GM21526 (cell line): ENCODE results near the gene OPN4.
A peak's percentile ranks its signal among the peaks of the same experiment; 100 is the strongest.

Experiments used
- ATAC-seq: cut with Tn5 transposase; IDR thresholded peaks from one replicate; pipeline ENCODE4 v1.9.1; 2021; ENCODE audit warnings: moderate library complexity; ENCODE audit not compliant: unreplicated experiment, low FRiP score

Gene OPN4

DNA sequence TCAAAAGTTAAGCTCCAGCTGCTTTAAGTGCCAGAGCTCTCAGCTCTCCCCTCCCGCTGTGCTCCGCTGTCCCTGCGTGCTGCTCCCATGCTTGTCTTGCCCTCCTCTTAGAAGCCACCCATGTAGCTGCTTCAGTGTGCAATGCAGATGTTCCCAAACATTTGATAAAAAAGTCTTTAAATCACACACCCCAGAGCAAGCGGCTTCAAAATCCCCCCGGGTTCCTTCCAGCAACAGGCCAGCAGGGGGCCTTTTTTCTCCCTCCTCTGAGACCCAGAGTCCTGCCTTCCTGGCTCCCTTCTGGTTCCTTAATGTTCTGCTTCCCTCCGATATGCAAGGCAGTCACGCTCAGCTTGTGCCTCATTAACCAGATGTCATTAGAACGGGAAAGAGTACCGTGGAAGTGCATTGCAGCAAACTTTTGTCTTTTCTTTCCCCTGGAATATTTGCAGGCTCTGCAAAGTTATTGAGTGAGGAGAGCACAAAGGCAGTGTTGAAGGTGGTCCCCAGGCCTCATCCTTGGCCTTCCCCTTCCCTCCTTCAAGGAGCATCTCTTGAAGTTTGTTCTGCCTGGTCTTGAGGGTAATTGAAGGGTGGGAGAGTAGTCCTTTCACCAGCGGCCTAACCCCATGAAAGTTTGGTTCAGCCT lies 39.5 kb downstream of the OPN4 start:
- ATAC-seq: no peak

DNA sequence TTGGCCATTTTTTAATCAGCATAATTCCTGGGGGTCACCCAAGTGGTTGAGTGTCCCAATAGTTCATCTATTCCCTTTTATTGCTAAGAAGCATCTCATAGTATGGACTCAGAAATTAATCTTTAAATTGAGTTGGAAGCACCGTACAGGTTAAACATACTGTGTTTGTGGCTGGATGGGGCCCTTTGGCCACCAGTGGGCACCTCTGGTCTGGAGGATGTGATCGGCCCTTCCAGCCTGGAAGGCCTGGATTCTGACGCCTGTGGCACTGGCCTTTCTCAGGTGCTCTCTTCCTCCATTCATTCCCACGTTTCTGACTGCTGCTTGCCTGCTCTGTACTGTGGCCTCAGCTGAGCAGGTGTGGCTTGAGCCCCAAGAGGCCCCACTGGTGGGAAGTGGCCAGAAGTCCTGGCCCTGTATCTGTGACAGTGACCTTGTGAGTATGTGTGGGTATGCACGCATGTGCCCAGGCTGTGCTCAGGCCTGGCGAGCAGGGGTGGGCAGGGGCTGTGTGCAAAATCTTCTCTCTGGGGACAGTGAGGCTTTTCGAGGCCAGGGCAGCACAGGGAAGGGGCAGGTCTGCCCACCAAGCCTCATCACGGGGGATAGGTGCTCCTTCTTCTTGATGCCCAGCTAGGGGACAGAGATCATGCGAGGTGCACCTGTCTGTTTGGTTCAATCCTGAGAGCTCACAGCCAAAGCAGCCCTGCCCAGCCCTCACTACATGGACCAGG lies 44.0 kb downstream of the OPN4 start:
- no peak for ATAC-seq

DNA sequence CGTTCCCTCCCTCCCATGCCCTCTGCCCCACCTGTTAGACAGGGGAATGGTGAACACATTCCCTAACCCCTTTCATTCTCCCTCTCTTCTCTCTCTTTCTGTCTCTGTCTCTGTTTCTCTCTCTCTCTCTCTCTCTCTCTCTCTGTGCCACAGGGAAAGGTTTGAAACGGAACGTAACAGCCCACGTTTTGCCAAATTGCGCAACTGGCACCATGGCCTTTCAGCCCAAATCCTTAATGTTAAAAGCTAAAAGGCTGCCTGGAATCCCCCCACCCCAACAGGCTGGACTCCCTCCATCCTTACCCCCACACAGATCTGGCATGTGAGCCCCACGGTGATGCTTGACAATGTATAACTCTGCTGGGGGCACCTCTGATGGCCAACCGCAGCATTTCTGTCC lies 44.8 kb downstream of the OPN4 start:
- no peak for ATAC-seq

DNA sequence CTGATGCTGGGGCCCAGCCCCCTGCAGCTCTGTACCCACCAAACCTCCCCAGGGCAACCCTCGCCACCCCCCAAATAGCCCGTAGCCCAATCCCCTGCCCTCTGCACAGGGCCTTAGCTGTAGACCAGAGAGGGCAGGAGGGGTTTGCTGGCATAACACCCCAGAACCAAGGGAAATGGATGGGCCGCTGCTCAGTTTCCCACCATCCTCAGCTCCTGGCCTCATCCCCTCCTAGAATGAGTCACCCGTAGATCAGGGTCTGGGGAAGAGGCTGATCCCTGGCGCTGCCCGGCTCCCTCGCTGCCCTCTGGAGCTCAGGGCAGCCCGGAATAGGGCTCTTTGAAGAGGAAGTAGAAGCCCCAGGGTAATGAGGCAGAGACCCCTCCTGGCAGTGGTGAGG lies 45.2 kb downstream of the OPN4 start:
- ATAC-seq: no peak

DNA sequence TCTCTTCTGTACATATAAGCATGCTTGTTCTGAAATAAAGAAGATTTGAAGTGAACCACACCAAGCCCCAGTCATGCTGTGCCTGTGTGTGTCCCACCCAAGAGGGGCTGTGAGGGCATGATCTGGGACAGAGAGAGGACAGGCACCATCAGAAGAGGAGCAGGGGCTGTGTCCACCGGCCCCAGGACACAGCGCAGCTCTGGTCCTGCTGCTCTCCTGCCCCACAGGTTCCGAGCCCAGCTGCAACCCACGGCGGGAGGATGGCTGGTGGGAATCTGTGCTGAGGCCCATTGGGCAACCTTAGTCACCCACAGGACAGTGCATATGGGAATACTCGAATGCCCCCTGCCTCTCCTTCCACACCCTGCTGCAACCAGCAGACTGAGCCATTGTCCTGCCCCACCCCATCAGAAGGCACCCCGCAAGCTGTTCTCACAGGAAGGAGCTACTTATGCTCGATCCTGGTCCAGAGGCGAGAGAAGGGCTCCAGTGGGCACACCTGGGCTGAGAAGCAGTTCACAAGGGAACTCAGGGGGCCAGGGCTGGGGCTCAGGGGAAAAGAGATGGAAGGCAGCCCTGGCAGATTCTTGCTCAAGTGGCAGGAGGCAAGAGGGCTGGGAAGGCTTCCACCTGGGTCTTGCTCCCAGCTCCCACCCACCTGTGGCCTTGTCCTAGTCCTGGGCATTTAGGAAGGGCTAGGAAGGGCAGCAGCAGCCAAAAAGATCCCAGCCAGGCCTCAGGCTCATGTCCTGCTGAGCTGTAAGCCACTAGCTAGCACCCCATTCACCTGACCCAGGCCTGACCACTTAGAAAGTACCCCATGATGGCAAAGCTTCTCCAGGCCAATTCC lies 45.9 kb downstream of the OPN4 start:
- no peak for ATAC-seq

DNA sequence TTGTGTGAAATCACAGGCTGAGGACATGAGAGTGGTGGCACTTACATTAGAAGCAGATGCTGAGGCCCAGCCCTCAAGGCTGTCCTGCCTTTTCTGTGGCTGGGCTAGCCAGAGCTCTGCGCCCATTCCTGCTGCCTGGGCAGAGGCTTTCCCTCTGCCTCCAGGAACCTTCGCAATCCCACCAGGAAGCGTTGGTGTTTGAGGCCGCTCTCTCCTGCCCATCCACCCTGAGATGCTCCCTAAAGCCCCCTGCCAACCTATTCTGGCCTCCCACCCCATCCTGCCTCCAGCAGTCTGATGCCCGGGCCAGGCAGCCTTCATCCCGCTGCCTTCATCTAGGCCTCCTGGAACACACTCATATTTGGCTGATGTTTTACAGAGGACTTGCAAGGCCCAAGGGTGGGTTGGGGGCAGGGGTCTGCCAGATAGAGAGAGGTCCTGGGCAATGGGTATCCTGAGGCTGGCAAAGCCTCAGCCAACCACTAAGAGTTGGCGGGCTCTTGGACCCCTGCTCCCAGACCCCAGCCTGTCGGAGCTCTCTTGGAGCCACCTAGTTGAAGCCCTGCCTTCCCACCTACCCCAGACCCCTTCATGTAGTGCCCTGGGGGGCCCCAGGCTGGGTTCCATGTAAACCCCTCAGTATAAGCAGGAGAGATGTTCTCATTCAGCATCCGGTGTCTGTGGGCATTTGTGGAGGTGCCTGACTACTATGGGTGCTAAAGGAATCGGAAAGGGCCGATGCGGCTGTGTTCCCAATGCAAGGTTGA lies 46.7 kb downstream of the OPN4 start:
- no peak for ATAC-seq

DNA sequence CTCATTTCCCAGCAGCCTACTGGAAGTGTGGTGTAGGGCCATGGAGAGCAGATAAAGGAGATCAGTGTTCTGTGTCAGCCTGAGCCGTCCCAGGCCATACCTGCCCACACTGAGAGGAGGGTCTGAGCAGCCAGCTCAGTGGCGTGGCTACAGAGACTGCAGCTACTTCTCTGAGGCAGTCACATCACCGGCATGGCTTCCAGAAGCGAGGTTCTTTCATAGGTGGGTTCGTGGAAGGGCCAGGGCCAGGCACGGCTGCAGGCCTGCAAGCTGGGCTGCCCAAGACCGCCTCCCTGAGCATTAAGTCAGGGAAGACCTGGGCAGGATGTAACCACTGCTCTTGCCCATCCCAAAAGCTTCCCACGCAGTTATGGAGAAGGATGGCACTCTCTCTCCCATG lies 48.8 kb downstream of the OPN4 start:
- no peak for ATAC-seq

DNA sequence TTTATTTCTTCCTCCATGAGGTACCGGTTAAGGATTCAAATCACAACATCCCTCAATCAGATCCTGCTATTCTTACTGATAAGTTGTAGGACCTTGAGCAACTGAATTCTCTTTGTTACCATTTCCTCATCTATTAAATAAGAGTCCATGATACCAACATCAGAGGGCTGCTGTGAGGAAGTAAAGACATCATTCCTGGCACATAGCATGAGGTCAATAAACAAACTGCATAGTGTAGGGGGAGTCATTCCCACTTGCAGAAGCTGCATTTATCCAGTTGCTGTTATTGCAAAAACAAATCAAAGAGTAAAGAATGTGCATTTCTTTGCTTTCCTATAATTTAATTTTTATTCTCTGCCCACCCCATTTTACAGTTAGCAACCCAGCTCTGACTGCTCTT lies 50.8 kb downstream of the OPN4 start:
- no peak for ATAC-seq

DNA sequence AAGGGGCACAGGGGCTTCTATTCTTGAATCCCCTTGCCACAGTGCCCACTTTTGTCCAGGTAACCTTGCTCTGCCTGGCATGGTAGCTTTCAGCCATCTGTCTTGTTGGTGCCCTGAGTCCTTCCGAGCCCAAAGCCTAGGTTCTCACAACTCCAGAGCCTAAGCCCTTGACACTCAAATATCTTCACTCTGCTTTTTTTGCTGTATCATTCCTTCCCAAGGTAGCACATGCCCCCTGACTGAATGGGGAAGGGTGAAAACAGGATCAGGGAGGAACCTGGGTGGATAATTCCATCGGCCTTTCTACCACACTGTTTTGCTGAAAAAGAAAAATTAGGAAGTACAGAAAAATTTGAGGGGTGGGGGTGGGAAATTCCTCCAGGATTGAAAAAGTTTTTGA lies 51.6 kb downstream of the OPN4 start:
- no peak for ATAC-seq

DNA sequence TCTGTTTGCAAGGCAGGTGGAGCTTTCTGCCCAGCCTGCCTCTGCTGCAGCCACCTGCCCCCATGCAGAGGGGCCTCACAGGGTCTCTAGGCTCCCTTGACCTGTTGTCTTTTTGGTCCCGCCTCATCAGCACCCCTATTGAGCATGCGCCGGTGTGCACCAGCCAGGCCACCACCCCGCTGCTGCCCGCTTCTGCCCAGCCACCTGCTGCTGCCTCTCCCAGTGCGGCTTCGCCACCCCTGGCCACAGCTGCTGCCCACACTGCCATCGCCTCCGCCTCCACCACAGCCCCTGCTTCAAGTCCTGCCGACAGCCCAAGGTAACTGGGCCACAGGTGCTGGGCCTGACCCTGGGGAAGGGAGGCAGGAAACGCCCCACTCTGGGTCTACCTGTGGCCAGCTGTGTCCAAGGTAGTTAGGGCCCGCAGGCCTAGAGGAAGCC lies 52.1 kb downstream of the OPN4 start:
- no peak for ATAC-seq

DNA sequence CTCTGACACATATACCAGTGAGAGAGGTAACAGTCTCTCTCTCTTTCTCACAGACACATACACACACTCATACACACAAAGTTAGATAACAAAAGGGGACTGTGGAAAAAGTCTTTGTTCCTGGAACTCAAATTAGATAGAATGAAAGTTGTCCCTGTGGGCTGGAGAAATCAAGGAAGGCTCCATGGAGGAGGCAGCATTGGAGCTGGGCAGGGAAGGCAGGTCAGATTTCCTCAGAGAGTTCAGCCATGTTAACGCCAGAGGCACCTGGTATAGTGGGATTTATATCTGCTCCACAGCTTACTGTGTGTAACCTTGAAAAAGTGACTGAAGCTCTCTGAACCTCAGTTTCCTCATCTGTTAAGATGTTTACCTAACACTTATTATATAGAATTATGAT lies 52.6 kb downstream of the OPN4 start:
- ATAC-seq: no peak

DNA sequence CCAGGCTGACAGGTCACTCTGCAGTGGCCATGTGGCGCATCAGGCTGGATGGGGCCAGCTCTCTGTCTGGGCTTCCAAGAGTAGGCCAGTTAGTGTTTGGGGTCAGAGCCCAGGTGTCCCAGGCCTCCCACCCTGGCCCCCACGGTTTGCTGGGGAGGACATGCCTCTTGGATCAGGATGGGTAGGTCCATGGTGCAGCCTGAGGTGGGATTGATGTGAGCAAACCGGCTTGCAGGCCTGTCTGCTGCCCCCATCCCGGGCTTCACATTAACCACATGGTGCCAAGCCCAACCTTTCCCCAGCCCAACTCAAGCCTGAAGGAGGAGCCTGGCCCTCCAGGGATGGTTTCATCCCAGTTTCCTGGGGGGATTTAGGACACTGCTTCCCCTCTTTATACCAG lies 53.2 kb downstream of the OPN4 start:
- ATAC-seq: no peak

DNA sequence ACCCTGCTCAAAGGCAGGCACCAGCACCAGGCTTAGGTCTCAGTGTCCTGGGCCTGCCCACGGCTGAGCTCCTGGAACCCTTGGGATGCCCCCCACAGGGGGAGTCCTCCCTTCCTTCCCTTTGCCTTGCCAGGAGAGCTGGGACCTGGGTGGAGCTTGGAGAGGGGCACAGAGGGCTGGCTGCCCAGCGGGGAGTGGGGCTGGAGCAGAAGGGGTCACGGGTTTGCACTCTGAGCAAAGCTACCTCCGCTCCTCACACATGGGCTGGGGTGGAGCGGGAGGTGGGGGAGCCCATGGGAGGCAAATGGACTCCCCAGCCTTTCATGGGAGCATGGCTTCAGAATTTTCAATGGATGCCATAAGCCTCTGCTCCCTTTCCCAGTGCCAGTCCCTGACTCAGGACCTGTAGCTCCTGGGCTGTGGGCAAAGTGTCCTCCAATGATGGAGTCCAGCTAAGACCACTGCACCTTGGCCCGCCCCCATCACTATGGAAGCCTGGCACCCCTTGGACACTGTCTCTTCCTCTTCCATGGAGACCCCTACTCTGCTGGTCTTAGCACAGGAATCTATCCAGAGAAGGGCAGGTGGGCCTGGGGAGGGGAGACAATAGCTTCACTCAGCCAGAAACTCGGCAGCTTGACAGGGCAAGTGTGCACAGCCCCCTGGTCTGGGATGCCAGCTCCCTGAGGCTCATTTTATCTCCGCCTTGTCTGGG lies 53.9 kb downstream of the OPN4 start:
- no peak for ATAC-seq

DNA sequence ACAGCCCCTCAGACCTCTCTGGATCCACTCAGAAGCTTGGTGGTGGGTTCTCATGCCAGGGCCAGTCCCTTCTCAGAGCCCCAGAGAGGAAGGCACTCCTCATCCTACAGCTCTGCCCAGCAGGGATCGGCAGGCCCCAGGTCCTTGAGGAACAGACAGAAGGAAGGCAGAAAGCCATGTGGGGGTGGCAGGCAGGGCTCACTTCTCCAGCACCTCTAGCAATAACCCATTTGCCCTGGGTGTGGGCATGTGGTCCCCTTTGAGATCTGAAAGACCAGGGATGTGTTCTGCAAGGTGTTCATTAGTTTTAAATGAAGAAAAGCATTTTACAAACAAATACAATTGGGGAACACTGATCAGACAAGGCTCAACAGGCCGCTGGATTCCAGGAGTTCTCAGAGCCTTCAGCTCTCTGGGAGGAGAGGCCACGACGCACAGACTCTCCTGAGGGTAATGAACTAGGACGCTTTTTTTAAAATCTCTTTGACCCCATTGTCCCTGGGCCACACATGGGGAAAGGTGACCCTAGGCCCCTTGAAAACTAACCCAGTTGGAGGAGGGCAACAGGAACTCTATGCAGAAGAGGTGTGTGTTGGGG lies 54.5 kb downstream of the OPN4 start:
- ATAC-seq: no peak

DNA sequence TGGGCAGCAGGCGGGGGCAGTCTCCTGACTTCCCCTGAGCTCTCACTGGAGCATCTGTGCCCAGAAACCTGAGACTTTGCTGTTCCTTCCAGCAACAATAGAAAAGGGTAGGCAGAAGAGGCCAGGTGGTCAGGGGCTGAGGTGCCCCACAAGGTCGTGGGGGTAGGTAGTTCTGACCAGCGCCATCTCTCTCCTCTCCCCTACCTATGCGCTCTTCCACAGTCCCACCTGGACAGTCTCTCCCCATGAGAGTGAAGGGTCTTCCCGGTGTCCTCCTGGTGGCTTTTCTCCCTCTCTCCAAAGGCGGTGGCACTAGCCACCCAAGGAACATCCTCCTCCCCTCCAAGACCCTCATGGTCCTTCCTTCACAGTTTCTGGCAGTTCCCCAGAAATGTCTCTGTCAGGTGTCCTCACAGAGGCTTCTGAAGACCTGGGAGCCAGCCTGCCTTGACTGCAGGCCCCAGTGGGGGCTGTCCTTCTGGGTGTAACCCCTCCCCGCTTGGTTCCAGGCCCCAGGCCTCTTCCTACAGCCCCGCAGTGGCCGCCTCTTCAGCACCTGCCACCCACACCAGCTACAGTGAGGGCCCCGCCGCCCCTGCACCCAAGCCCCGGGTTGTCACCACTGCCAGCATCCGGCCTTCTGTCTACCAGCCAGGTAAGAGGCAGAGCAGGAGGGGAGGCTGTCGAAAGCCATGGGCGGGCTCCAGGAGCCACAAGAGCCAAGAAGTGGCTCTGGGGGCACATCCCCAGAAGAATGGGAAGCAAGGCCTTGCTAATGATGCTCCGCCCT lies 55.2 kb downstream of the OPN4 start:
- no peak for ATAC-seq

DNA sequence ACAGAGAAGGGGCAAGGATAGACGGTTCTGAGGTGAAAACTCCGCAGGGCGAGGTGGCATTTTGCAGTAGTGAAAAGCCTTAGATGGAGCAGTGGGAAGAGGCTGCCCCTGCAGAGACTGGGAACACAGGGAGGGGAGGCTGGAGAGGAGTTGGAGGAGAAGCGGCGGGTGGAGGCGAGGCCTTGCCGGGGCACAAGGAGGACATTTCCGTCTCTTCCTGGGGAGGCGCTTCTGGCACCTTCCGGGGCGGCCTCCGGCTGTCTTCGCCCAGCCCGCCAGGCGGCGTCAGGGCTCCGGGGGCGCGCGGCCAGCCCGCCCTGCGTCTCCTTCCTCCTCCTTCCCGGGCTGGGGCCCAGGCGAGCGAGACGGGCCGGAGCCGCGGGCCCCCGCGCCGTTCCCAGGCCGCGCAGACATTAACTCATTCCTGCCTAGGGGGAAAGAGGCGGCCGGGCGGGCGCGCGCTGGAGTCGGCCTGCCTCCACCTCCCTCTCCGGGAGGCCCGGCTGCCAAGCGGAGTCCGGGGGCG lies 56.7 kb downstream of the OPN4 start:
- ATAC-seq: peak; percentile 82

DNA sequence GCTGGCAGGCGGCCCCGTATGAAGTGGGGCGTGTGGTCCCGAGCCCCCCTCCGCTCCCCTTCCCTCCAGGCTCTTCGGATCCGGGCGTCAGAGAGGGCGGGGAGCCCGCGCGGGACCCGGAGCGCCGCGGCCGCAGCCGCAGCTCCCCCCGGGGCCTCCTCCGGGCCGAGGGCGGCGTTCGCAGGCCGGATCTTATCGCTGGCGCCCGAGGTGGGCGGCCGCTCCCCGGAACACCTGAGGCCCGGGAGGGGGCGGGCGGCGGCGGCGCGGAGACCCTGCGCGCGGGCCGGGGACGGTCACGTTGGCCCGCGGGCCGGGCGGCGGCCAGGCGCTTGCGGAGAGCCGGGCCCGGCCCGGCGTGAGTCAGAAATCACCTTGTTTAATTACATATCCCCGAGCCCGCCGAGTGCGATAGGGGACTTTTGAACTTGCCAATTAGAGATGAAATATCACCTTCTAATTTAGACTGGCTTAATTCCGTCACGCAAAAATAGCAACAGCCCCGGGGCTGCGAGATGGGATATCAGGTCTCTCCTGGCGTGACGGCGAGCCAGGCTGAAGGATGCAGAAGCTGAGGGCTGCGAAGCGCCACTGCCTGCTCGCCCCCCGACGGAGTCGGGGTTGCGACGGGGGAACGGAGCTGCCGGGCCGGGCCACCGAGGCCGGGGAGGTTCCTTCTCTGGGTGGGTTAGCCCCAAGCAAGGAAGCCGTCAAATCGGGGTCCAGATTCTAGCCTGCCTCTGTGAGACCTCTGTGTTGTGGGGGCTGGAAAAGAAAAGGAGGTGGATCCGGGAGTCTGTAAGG lies 57.4 kb downstream of the OPN4 start:
- ATAC-seq: peak; percentile 44

DNA sequence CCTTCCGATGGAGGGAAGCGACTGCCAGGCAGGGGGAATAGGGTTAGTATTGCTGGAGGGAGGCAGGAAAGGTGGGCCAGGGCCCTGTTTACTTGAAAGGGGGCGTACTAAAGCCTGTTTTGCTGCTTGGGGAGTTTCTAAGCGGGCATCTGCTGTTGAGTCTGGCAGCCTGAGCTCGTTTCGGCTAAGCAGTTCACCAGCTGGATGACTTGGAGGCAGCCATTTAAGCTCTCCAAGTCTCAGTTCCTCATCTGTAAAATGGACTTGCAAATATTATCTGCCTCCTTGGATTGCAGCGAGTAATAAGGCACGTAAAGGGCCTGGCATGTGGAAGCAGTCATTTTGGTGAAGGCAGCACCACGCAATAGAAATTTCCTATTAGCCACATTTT lies 58.0 kb downstream of the OPN4 start:
- peak; percentile 33 for ATAC-seq
